Ishikawa (cell line): ENCODE results near the gene TBXAS1.

ENCODE experiments used
- CEBPB ChIP-seq: IDR thresholded peaks from 2 replicates; pipeline ENCODE4 v1.6.1; 2012
- CREB1 ChIP-seq: IDR thresholded peaks from 2 replicates; pipeline ENCODE4 v1.6.1; 2012; ENCODE audit warnings: low read depth
- EP300 ChIP-seq: IDR thresholded peaks from 2 replicates; pipeline ENCODE4 v1.6.1; 2012; ENCODE audit warnings: borderline replicate concordance
- FOXM1 ChIP-seq: IDR thresholded peaks from 2 replicates; pipeline ENCODE4 v1.6.1; 2012; ENCODE audit warnings: low read depth, borderline replicate concordance
- NFIC ChIP-seq: IDR thresholded peaks from 2 replicates; pipeline ENCODE4 v1.6.1; 2012
- RAD21 ChIP-seq: IDR thresholded peaks from 2 replicates; pipeline ENCODE4 v1.6.1; 2012; ENCODE audit warnings: low read depth
- TAF1 ChIP-seq: IDR thresholded peaks from 2 replicates; pipeline ENCODE4 v1.6.1; 2012; ENCODE audit warnings: low read depth, mild to moderate bottlenecking
- TCF12 ChIP-seq: IDR thresholded peaks from 2 replicates; pipeline ENCODE4 v1.6.1; 2012; ENCODE audit warnings: low read depth
- TEAD4 ChIP-seq: IDR thresholded peaks from 2 replicates; pipeline ENCODE4 v1.6.1; 2012
- YY1 ChIP-seq: IDR thresholded peaks from 2 replicates; pipeline ENCODE4 v1.6.1; 2012; ENCODE audit warnings: low read depth
- ZBTB7A ChIP-seq: IDR thresholded peaks from 2 replicates; pipeline ENCODE4 v1.6.1; 2012; ENCODE audit warnings: low read depth
- TF ChIP-seq, protein P1 (sequence below): IDR thresholded peaks from 2 replicates; pipeline ENCODE4 v1.6.1; 2012; ENCODE audit warnings: low read depth, mild to moderate bottlenecking
- TF ChIP-seq, protein P2 (sequence below): IDR thresholded peaks from 2 replicates; pipeline ENCODE4 v1.6.1; 2012

GRCh38 chr7:140015471-140015970 is 186.5 kb downstream of the TBXAS1 start:
- no peak for TF ChIP-seq TAF1
- TF ChIP-seq EP300 = no peak
- no peak for TF ChIP-seq YY1
- no peak for TF ChIP-seq CEBPB
- no peak for TF ChIP-seq TCF12
- TF ChIP-seq FOXM1 = no peak
- no peak for TF ChIP-seq RAD21
- no peak for TF ChIP-seq CREB1
- TF ChIP-seq, protein P1, sequence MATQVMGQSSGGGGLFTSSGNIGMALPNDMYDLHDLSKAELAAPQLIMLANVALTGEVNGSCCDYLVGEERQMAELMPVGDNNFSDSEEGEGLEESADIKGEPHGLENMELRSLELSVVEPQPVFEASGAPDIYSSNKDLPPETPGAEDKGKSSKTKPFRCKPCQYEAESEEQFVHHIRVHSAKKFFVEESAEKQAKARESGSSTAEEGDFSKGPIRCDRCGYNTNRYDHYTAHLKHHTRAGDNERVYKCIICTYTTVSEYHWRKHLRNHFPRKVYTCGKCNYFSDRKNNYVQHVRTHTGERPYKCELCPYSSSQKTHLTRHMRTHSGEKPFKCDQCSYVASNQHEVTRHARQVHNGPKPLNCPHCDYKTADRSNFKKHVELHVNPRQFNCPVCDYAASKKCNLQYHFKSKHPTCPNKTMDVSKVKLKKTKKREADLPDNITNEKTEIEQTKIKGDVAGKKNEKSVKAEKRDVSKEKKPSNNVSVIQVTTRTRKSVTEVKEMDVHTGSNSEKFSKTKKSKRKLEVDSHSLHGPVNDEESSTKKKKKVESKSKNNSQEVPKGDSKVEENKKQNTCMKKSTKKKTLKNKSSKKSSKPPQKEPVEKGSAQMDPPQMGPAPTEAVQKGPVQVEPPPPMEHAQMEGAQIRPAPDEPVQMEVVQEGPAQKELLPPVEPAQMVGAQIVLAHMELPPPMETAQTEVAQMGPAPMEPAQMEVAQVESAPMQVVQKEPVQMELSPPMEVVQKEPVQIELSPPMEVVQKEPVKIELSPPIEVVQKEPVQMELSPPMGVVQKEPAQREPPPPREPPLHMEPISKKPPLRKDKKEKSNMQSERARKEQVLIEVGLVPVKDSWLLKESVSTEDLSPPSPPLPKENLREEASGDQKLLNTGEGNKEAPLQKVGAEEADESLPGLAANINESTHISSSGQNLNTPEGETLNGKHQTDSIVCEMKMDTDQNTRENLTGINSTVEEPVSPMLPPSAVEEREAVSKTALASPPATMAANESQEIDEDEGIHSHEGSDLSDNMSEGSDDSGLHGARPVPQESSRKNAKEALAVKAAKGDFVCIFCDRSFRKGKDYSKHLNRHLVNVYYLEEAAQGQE = no peak
- TF ChIP-seq, protein P2, sequence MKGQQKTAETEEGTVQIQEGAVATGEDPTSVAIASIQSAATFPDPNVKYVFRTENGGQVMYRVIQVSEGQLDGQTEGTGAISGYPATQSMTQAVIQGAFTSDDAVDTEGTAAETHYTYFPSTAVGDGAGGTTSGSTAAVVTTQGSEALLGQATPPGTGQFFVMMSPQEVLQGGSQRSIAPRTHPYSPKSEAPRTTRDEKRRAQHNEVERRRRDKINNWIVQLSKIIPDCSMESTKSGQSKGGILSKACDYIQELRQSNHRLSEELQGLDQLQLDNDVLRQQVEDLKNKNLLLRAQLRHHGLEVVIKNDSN = no peak
- TF ChIP-seq NFIC = no peak
- TF ChIP-seq TEAD4 = no peak
- TF ChIP-seq ZBTB7A = no peak
